GM23338 (cell line): Measurements from ENCODE around the gene BCAS3. TPM values are rescaled to one million over a fixed set of nuclear protein-coding genes. Genes with fewer than 3 reads are reported as not detected.

Experiments used
- ATAC-seq: fragments of 200-7000 bp; cut with Tn5 transposase; 3 replicates; pipeline ENCODE4 v1.9.1; 2020
- DNase-seq: peaks from one replicate; pipeline ENCODE4 v3.0.0-alpha.2; 2015; ENCODE audit warnings: low spot score
- H2AFZ ChIP-seq: fragments of 200-600 bp; sonication (generic); 2 replicates; pipeline ENCODE4 v1.8.0; 2016; ENCODE audit warnings: antibody characterized with exemption, mild to moderate bottlenecking, moderate library complexity
- H3F3A ChIP-seq: fragments of 200-600 bp; sonication (generic); replicated peaks from 2 replicates; pipeline ENCODE4 v1.8.0; 2017; ENCODE audit warnings: antibody characterized with exemption, mixed run types, low read depth
- H3K27ac ChIP-seq: fragments of 200-600 bp; sonication (generic); 2 replicates; pipeline ENCODE4 v1.6.1; 2016; ENCODE audit warnings: low read depth
- H3K27me3 ChIP-seq: fragments of 200-600 bp; sonication (generic); 2 replicates; pipeline ENCODE4 v1.8.0; 2016; ENCODE audit warnings: mild to moderate bottlenecking, mixed run types, moderate library complexity; ENCODE audit not compliant: insufficient read depth
- H3K36me3 ChIP-seq: fragments of 200-600 bp; sonication (generic); 2 replicates; pipeline ENCODE4 v1.8.0; 2016; ENCODE audit warnings: mild to moderate bottlenecking; ENCODE audit not compliant: insufficient read depth
- H3K4me1 ChIP-seq: fragments of 200-600 bp; sonication (generic); 2 replicates; pipeline ENCODE4 v1.8.0; 2016; ENCODE audit warnings: mild to moderate bottlenecking, moderate library complexity; ENCODE audit not compliant: insufficient read depth
- H3K4me2 ChIP-seq: fragments of 200-600 bp; sonication (generic); 2 replicates; pipeline ENCODE4 v1.7.1; 2017; ENCODE audit warnings: mixed run types
- H3K4me3 ChIP-seq: fragments of 200-600 bp; sonication (generic); 2 replicates; pipeline ENCODE4 v1.6.1; 2016; ENCODE audit warnings: mixed run types
- H3K79me2 ChIP-seq: fragments of 200-600 bp; sonication (generic); replicated peaks from 2 replicates; pipeline ENCODE4 v1.8.0; 2017; ENCODE audit warnings: mild to moderate bottlenecking; ENCODE audit not compliant: insufficient read depth
- H3K9me2 ChIP-seq: fragments of 200-600 bp; sonication (generic); 2 replicates; pipeline ENCODE4 v1.8.0; 2017; ENCODE audit not compliant: insufficient read depth
- H4K20me1 ChIP-seq: fragments of 200-600 bp; sonication (generic); replicated peaks from 2 replicates; pipeline ENCODE4 v1.8.0; 2017; ENCODE audit warnings: mild to moderate bottlenecking; ENCODE audit not compliant: insufficient read depth
- H3K27ac Mint-ChIP-seq: 2 replicates; pipeline ENCODE4 v1.8.0; 2020; ENCODE audit warnings: inconsistent platforms, mild to moderate bottlenecking, moderate library complexity, mixed read lengths
- H3K27me3 Mint-ChIP-seq: 3 replicates; pipeline ENCODE4 v1.8.0; 2022; ENCODE audit warnings: low read depth, mild to moderate bottlenecking, moderate library complexity, mixed read lengths, inconsistent platforms; ENCODE audit not compliant: insufficient read depth, poor library complexity
- H3K36me3 Mint-ChIP-seq: 3 replicates; pipeline ENCODE4 v1.8.0; 2021; ENCODE audit warnings: low read depth, mild to moderate bottlenecking, inconsistent platforms, moderate library complexity, mixed read lengths
- H3K4me1 Mint-ChIP-seq: 3 replicates; pipeline ENCODE4 v1.8.0; 2020; ENCODE audit warnings: mild to moderate bottlenecking, inconsistent platforms, mixed read lengths
- H3K4me3 Mint-ChIP-seq: 3 replicates; pipeline ENCODE4 v1.8.0; 2021; ENCODE audit warnings: moderate library complexity, mild to moderate bottlenecking, inconsistent platforms, mixed read lengths
- H3K9me3 Mint-ChIP-seq: 3 replicates; pipeline ENCODE4 v1.8.0; 2020; ENCODE audit warnings: moderate library complexity, mild to moderate bottlenecking, inconsistent platforms, mixed read lengths
- CREB1 ChIP-seq: fragments of 250-450 bp; sonication (Bioruptor Pico); IDR thresholded peaks from 2 replicates; pipeline ENCODE4 v1.5.0; 2020; ENCODE audit warnings: low read depth, mild to moderate bottlenecking, moderate library complexity
- EZH2 ChIP-seq: fragments of 200-600 bp; sonication (generic); IDR thresholded peaks from one replicate; pipeline ENCODE4 v1.8.0; 2017; ENCODE audit warnings: antibody characterized with exemption, mild to moderate bottlenecking, low read depth; ENCODE audit not compliant: unreplicated experiment
- EZH2phosphoT487 ChIP-seq: fragments of 200-600 bp; sonication (generic); IDR thresholded peaks from one replicate; pipeline ENCODE4 v1.8.1; 2018; ENCODE audit warnings: antibody characterized with exemption; ENCODE audit not compliant: unreplicated experiment
- JUNB ChIP-seq: IDR thresholded peaks from one replicate; pipeline ENCODE4 v1.6.1; 2016; ENCODE audit warnings: antibody characterized with exemption; ENCODE audit not compliant: unreplicated experiment
- NANOG ChIP-seq: IDR thresholded peaks from 2 replicates; pipeline ENCODE4 v1.6.1; 2016; ENCODE audit warnings: antibody characterized with exemption, borderline replicate concordance
- POLR2AphosphoS5 ChIP-seq: IDR thresholded peaks from 2 replicates; pipeline ENCODE4 v1.6.1; 2016; ENCODE audit warnings: antibody characterized with exemption, low read depth
- ZNF114 ChIP-seq: fragments of 250-450 bp; sonication (Bioruptor Pico); IDR thresholded peaks from 2 replicates; pipeline ENCODE4 v1.5.0; 2020; ENCODE audit warnings: mild to moderate bottlenecking, moderate library complexity
- ZNF331 ChIP-seq: fragments of 250-450 bp; sonication (Bioruptor Pico); IDR thresholded peaks from 2 replicates; pipeline ENCODE4 v1.5.0; 2020; ENCODE audit warnings: low read depth, mild to moderate bottlenecking, moderate library complexity
- polyA plus RNA-seq: library from polyadenylated mRNA; unstranded; fragments of >200 nt; fragmentation: Nextera tagmentation; extraction: Ambion mirVana; gene quantifications from 2 replicates; pipeline ENCODE4 v1.2.1, GENCODE V29; 2016
- total RNA-seq: library from RNA; depleted of rRNA; stranded (reverse); fragments of >200 nt; shearing (Covaris generic); gene quantifications from 2 replicates; pipeline ENCODE4 v1.2.3, GENCODE V29; 2014
- TF ChIP-seq, protein P1 (sequence below): fragments of 250-450 bp; sonication (Bioruptor Pico); IDR thresholded peaks from 2 replicates; pipeline ENCODE4 v1.5.0; 2020; ENCODE audit warnings: mild to moderate bottlenecking, moderate library complexity
- TF ChIP-seq, protein P2 (sequence below), 2 experiments: fragments of 200-600 bp in 1 of 2; sonication (generic) in 1 of 2; conservative IDR thresholded peaks; 2 replicates each; pipeline versions ENCODE4 v1.5.1 to v1.6.1; 2016 to 2017; ENCODE audit warnings: antibody characterized with exemption in 2 of 2, low read depth in 2 of 2, mild to moderate bottlenecking in 2 of 2, moderate library complexity in 1 of 2
- TF ChIP-seq, protein P3 (sequence below): IDR thresholded peaks from 2 replicates; pipeline ENCODE4 v1.6.1; 2016; ENCODE audit warnings: antibody characterized with exemption
- TF ChIP-seq, protein P4 (sequence below): IDR thresholded peaks from one replicate; pipeline ENCODE4 v1.6.1; 2018; ENCODE audit warnings: antibody characterized with exemption; ENCODE audit not compliant: unreplicated experiment

The BCAS3 gene
- total and polyA plus RNA-seq, 2 experiments from 2014 or later: 8.2 to 28.0 TPM

DNA sequence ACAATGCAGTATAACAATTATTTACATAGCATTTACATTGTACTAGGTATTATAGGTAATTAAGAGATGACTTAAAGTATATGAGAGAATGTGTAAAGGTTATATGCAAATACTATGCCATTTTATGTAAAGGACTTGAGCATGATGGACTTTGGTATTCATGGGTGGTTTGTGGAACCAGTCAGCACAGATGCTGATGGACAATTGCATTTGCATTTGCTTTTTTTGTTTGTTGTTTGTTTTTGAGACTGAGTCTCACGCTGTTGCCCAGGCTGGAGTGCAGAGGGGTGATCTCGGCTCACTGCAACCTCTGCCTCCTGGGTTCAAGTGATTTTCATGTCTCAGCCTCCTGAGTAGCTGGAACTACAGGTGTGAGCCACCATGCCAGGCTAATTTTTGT, 36.0 kb downstream of the BCAS3 start:
- Histone ChIP-seq H3K4me3 (no peak overlapping the region), H3K36me3 (no peaks in the 10 kb centered on the region), H3F3A (no peaks in the 10 kb centered on the region), H3K4me2 (no peak overlapping the region), H3K9me2 (no peaks in the 10 kb centered on the region), H2AFZ (no peak overlapping the region), H3K27me3 (no peaks in the 10 kb centered on the region), H3K27ac (no peak overlapping the region), H3K79me2 (no peaks in the 10 kb centered on the region), H3K4me1 (no peaks in the 10 kb centered on the region), H4K20me1 (no peaks in the 10 kb centered on the region)
- ATAC-seq: no peak
- no peaks in the 10 kb centered on the region for H3K36me3 Mint-ChIP-seq
- H3K27me3 Mint-ChIP-seq: no peaks in the 10 kb centered on the region
- no peak overlapping the region for H3K4me3 Mint-ChIP-seq
- TF ChIP-seq EZH2 (no peak), JUNB (no peak), EZH2phosphoT487 (no peak), NANOG (no peak), ZNF331 (CRISPR knock-in tag) (no peak), POLR2AphosphoS5 (no peak), ZNF114 (CRISPR knock-in tag) (no peak), CREB1 (CRISPR knock-in tag) (no peak)
- TF ChIP-seq, protein P1, sequence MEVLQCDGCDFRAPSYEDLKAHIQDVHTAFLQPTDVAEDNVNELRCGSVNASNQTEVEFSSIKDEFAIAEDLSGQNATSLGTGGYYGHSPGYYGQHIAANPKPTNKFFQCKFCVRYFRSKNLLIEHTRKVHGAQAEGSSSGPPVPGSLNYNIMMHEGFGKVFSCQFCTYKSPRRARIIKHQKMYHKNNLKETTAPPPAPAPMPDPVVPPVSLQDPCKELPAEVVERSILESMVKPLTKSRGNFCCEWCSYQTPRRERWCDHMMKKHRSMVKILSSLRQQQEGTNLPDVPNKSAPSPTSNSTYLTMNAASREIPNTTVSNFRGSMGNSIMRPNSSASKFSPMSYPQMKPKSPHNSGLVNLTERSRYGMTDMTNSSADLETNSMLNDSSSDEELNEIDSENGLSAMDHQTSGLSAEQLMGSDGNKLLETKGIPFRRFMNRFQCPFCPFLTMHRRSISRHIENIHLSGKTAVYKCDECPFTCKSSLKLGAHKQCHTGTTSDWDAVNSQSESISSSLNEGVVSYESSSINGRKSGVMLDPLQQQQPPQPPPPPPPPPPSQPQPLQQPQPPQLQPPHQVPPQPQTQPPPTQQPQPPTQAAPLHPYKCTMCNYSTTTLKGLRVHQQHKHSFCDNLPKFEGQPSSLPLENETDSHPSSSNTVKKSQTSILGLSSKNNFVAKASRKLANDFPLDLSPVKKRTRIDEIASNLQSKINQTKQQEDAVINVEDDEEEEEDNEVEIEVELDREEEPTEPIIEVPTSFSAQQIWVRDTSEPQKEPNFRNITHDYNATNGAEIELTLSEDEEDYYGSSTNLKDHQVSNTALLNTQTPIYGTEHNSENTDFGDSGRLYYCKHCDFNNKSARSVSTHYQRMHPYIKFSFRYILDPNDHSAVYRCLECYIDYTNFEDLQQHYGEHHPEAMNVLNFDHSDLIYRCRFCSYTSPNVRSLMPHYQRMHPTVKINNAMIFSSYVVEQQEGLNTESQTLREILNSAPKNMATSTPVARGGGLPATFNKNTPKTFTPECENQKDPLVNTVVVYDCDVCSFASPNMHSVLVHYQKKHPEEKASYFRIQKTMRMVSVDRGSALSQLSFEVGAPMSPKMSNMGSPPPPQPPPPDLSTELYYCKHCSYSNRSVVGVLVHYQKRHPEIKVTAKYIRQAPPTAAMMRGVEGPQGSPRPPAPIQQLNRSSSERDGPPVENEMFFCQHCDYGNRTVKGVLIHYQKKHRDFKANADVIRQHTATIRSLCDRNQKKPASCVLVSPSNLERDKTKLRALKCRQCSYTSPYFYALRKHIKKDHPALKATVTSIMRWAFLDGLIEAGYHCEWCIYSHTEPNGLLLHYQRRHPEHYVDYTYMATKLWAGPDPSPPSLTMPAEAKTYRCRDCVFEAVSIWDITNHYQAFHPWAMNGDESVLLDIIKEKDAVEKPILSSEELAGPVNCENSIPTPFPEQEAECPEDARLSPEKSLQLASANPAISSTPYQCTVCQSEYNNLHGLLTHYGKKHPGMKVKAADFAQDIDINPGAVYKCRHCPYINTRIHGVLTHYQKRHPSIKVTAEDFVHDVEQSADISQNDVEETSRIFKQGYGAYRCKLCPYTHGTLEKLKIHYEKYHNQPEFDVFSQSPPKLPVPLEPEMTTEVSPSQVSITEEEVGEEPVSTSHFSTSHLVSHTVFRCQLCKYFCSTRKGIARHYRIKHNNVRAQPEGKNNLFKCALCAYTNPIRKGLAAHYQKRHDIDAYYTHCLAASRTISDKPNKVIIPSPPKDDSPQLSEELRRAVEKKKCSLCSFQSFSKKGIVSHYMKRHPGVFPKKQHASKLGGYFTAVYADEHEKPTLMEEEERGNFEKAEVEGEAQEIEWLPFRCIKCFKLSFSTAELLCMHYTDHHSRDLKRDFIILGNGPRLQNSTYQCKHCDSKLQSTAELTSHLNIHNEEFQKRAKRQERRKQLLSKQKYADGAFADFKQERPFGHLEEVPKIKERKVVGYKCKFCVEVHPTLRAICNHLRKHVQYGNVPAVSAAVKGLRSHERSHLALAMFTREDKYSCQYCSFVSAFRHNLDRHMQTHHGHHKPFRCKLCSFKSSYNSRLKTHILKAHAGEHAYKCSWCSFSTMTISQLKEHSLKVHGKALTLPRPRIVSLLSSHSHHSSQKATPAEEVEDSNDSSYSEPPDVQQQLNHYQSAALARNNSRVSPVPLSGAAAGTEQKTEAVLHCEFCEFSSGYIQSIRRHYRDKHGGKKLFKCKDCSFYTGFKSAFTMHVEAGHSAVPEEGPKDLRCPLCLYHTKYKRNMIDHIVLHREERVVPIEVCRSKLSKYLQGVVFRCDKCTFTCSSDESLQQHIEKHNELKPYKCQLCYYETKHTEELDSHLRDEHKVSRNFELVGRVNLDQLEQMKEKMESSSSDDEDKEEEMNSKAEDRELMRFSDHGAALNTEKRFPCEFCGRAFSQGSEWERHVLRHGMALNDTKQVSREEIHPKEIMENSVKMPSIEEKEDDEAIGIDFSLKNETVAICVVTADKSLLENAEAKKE (CRISPR knock-in tag): no peak
- TF ChIP-seq, protein P2, sequence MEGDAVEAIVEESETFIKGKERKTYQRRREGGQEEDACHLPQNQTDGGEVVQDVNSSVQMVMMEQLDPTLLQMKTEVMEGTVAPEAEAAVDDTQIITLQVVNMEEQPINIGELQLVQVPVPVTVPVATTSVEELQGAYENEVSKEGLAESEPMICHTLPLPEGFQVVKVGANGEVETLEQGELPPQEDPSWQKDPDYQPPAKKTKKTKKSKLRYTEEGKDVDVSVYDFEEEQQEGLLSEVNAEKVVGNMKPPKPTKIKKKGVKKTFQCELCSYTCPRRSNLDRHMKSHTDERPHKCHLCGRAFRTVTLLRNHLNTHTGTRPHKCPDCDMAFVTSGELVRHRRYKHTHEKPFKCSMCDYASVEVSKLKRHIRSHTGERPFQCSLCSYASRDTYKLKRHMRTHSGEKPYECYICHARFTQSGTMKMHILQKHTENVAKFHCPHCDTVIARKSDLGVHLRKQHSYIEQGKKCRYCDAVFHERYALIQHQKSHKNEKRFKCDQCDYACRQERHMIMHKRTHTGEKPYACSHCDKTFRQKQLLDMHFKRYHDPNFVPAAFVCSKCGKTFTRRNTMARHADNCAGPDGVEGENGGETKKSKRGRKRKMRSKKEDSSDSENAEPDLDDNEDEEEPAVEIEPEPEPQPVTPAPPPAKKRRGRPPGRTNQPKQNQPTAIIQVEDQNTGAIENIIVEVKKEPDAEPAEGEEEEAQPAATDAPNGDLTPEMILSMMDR (conservative IDR thresholded peaks at IDR 0.05; ENCODE audit: low read depth in 2 of 2): no peak
- TF ChIP-seq, protein P3, sequence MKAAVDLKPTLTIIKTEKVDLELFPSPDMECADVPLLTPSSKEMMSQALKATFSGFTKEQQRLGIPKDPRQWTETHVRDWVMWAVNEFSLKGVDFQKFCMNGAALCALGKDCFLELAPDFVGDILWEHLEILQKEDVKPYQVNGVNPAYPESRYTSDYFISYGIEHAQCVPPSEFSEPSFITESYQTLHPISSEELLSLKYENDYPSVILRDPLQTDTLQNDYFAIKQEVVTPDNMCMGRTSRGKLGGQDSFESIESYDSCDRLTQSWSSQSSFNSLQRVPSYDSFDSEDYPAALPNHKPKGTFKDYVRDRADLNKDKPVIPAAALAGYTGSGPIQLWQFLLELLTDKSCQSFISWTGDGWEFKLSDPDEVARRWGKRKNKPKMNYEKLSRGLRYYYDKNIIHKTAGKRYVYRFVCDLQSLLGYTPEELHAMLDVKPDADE: no peak
- TF ChIP-seq, protein P4, sequence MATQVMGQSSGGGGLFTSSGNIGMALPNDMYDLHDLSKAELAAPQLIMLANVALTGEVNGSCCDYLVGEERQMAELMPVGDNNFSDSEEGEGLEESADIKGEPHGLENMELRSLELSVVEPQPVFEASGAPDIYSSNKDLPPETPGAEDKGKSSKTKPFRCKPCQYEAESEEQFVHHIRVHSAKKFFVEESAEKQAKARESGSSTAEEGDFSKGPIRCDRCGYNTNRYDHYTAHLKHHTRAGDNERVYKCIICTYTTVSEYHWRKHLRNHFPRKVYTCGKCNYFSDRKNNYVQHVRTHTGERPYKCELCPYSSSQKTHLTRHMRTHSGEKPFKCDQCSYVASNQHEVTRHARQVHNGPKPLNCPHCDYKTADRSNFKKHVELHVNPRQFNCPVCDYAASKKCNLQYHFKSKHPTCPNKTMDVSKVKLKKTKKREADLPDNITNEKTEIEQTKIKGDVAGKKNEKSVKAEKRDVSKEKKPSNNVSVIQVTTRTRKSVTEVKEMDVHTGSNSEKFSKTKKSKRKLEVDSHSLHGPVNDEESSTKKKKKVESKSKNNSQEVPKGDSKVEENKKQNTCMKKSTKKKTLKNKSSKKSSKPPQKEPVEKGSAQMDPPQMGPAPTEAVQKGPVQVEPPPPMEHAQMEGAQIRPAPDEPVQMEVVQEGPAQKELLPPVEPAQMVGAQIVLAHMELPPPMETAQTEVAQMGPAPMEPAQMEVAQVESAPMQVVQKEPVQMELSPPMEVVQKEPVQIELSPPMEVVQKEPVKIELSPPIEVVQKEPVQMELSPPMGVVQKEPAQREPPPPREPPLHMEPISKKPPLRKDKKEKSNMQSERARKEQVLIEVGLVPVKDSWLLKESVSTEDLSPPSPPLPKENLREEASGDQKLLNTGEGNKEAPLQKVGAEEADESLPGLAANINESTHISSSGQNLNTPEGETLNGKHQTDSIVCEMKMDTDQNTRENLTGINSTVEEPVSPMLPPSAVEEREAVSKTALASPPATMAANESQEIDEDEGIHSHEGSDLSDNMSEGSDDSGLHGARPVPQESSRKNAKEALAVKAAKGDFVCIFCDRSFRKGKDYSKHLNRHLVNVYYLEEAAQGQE: no peak
- H3K4me1 Mint-ChIP-seq: no peaks in the 10 kb centered on the region; the same call in 2 of the 3 replicates
- no peaks in the 10 kb centered on the region for H3K9me3 Mint-ChIP-seq
- no peak overlapping the region for H3K27ac Mint-ChIP-seq
- no peak for DNase-seq
